Natural killer cell (primary cell): ENCODE results near the gene DERL3. TPM values are rescaled to one million over a fixed set of nuclear protein-coding genes. Genes with fewer than 3 reads are reported as not detected.
A peak's percentile ranks its signal among the peaks of the same experiment; 100 is the strongest.

Experiments
- ATAC-seq, 3 donors: fragments of 150-1000 bp in 2 of 3; fragments of 200-7000 bp in 1 of 3; cut with Tn5 transposase; 1 replicate in 1 of 3; 2 replicates in 2 of 3; pipeline ENCODE4 v1.10.0; 2021; ENCODE audit warnings: mild to moderate bottlenecking in 2 of 3, moderate library complexity in 2 of 3
- DNase-seq, 2 donors: peaks; one replicate each; pipeline versions ENCODE4 v3.0.0 to v3.0.0-alpha.2; 2013 to 2021; ENCODE audit warnings: mixed read lengths in 1 of 2
- H3K27ac ChIP-seq: one replicate; pipeline ENCODE4 v1.5.1; 2013; ENCODE audit warnings: mild to moderate bottlenecking, low read length
- H3K27me3 ChIP-seq: one replicate; pipeline ENCODE4 v1.6.1; 2013; ENCODE audit warnings: low read length; ENCODE audit not compliant: control insufficient read depth, insufficient read depth
- H3K36me3 ChIP-seq: one replicate; pipeline ENCODE4 v1.6.1; 2013; ENCODE audit warnings: low read length; ENCODE audit not compliant: control insufficient read depth, insufficient read depth
- H3K4me1 ChIP-seq: one replicate; pipeline ENCODE4 v1.6.1; 2013; ENCODE audit warnings: low read length; ENCODE audit not compliant: control insufficient read depth, insufficient read depth
- H3K4me3 ChIP-seq: one replicate; pipeline ENCODE4 v1.5.1; 2013; ENCODE audit warnings: low read length
- H3K9me3 ChIP-seq: one replicate; pipeline ENCODE4 v1.6.1; 2013; ENCODE audit warnings: low read length; ENCODE audit not compliant: control insufficient read depth, insufficient read depth
- H3K27ac Mint-ChIP-seq, 2 donors: one replicate each; pipeline ENCODE4 v1.8.0; 2022; ENCODE audit warnings: mild to moderate bottlenecking in 2 of 2, mixed read lengths in 2 of 2, moderate library complexity in 1 of 2
- H3K27me3 Mint-ChIP-seq, 2 donors: one replicate each; pipeline ENCODE4 v1.8.0; 2022; ENCODE audit warnings: low read depth in 2 of 2, mixed read lengths in 2 of 2
- H3K36me3 Mint-ChIP-seq: one replicate; pipeline ENCODE4 v1.8.0; 2022; ENCODE audit warnings: mixed read lengths
- H3K4me1 Mint-ChIP-seq, 2 donors: one replicate each; pipeline ENCODE4 v1.8.0; 2022; ENCODE audit warnings: mixed read lengths in 2 of 2
- H3K4me3 Mint-ChIP-seq: one replicate; pipeline ENCODE4 v1.8.0; 2022; ENCODE audit warnings: mild to moderate bottlenecking, moderate library complexity, mixed read lengths
- H3K9me3 Mint-ChIP-seq, 2 donors: one replicate each; pipeline ENCODE4 v1.8.0; 2022; ENCODE audit warnings: mixed read lengths in 2 of 2
- WGBS: methylation state at CpG from one replicate; pipeline ENCODE4 v1.1.7; 2013; ENCODE audit warnings: missing lambda C conversion rate; ENCODE audit not compliant: insufficient coverage; 5-methylcytosine and 5-hydroxymethylcytosine counted together
- intact Hi-C: fragments of 100-400 bp; cut with micrococcal nuclease; formaldehyde crosslinking; loops from one replicate; pipeline ENCODE4 v1.14.2; 2022
- total RNA-seq, 4 donors: library from RNA; stranded (reverse); fragments of 120-200 nt in 1 of 4; gene quantifications; one replicate each; pipeline versions ENCODE4 v1.2.3 to v1.2.4, GENCODE V29; 2013 to 2022
- TF ChIP-seq, protein P1 (sequence below): fragments of 200-600 bp; IDR thresholded peaks from one replicate; pipeline ENCODE4 v1.8.0; 2022; ENCODE audit warnings: antibody characterized with exemption

DERL3 gene
- total RNA-seq, 3 donors from 2014 or later (not counting 1 experiment from before 2014, with no cell fraction given) = 0.88 to 24.5 (median 1.3) TPM

DNA sequence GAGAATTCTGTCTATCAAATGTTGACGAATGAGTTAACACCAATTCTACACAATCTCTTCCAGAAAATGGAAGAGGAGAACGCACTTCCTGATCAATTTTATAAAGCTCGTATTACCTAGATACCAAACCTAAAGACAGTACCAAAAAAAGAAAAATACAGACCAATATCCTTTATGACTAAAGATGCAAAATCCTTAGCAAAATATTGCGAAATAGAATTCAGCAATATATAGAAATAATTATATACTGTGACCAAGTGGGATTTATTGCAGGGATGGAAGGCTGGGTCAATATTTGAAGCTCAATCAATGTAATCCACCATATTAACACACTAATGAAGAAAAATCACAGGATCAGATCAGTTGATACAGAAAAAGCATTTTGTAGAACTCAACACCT lies 26.4 kb downstream of the DERL3 start:
- Mint-ChIP-seq H3K9me3 (no peaks in the 10 kb centered on the region), H3K27ac (no peak overlapping the region), H3K36me3 (no peaks in the 10 kb centered on the region), H3K4me1 (no peaks in the 10 kb centered on the region), H3K27me3 (no peaks in the 10 kb centered on the region), H3K4me3 (no peak overlapping the region)
- 98% methylated on average over 3 of the region's 4 CpGs for WGBS
- H3K9me3 ChIP-seq = no peaks in the 10 kb centered on the region
- H3K36me3 ChIP-seq = peaks cover 27% of the 10 kb centered on the region
- no peak overlapping the region for H3K27ac ChIP-seq
- TF ChIP-seq, protein P1, sequence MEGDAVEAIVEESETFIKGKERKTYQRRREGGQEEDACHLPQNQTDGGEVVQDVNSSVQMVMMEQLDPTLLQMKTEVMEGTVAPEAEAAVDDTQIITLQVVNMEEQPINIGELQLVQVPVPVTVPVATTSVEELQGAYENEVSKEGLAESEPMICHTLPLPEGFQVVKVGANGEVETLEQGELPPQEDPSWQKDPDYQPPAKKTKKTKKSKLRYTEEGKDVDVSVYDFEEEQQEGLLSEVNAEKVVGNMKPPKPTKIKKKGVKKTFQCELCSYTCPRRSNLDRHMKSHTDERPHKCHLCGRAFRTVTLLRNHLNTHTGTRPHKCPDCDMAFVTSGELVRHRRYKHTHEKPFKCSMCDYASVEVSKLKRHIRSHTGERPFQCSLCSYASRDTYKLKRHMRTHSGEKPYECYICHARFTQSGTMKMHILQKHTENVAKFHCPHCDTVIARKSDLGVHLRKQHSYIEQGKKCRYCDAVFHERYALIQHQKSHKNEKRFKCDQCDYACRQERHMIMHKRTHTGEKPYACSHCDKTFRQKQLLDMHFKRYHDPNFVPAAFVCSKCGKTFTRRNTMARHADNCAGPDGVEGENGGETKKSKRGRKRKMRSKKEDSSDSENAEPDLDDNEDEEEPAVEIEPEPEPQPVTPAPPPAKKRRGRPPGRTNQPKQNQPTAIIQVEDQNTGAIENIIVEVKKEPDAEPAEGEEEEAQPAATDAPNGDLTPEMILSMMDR = no peak
- H3K4me3 ChIP-seq = no peak overlapping the region
- H3K27me3 ChIP-seq = no peaks in the 10 kb centered on the region
- DNase-seq (no peak), ATAC-seq (no peak)
- intact Hi-C loops = no loop called here
- no peaks in the 10 kb centered on the region for H3K4me1 ChIP-seq

DNA sequence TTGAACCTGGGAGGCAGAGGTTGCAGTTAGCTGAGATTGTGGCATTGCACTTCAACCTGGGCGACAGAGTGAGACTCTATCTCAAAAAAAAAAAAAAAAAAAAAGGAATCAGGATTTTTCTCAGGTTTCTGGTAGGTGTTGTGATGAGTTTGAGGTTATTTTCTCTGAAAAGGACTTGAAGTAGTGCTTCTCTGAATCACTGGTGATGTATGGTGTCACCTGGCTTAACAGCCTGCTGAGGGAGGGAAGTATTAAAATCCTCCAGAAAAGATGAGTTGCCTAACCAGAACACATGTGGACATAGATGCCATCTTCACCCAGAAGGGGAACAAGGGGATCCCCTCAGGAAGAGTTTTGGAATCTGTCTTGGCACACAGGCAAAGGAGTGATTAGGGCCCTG lies 32.0 kb downstream of the DERL3 start:
- Histone ChIP-seq H3K27ac (no peak overlapping the region), H3K9me3 (no peaks in the 10 kb centered on the region), H3K4me1 (peaks cover 8% of the 10 kb centered on the region), H3K36me3 (peaks cover 44% of the 10 kb centered on the region), H3K4me3 (no peak overlapping the region), H3K27me3 (no peaks in the 10 kb centered on the region)
- H3K4me3 Mint-ChIP-seq = no peak overlapping the region
- ATAC-seq (no peak), DNase-seq (no peak)
- peaks cover 0 to 6% of the 10 kb centered on the region in 2 donors for H3K4me1 Mint-ChIP-seq
- no peaks in the 10 kb centered on the region for H3K9me3 Mint-ChIP-seq
- intact Hi-C loops = no loop called here
- H3K36me3 Mint-ChIP-seq = no peaks in the 10 kb centered on the region
- no peaks in the 10 kb centered on the region for H3K27me3 Mint-ChIP-seq
- TF ChIP-seq, protein P1 = no peak
- no peak overlapping the region for H3K27ac Mint-ChIP-seq
- 100% methylated on average over 1 of the region's 1 CpG for WGBS

DNA sequence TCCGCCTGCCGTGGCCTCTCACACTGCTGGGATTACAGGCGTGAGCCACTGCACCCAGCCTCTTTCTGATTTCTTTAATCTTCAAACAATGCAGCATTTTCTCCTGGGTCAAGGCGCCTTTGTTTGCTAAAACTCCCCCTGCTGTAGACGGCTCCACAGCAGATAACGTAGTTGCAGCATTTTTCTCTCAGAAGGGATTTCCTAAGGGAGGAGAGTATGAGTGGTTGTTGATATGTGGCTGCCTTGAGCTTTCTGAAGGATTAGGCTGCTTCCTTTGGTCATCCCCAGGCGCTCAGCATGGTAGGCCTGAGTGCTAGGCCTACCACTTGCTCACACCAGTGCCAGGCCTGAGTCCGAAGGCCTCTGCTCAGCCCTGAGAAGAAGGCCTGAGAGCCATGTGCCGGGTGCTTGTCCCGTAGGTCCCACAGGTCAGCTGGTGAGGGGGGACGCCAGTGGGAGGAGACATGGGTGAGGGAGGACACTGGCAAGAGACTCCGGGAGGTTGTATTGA lies 34.0 kb downstream of the DERL3 start:
- ATAC-seq = no peak
- Mint-ChIP-seq H3K4me3 (no peak overlapping the region), H3K27me3 (no peaks in the 10 kb centered on the region), H3K9me3 (no peaks in the 10 kb centered on the region), H3K4me1 (peaks cover 0 to 6% of the 10 kb centered on the region in 2 donors), H3K27ac (peak overlapping the region in 1 of 2 donors; percentile 40), H3K36me3 (no peaks in the 10 kb centered on the region)
- Histone ChIP-seq H3K4me3 (no peak overlapping the region), H3K9me3 (no peaks in the 10 kb centered on the region), H3K36me3 (peaks cover 55% of the 10 kb centered on the region), H3K4me1 (peaks cover 23% of the 10 kb centered on the region), H3K27me3 (no peaks in the 10 kb centered on the region), H3K27ac (no peak overlapping the region)
- 90% methylated on average over 12 of the region's 12 CpGs for WGBS
- intact Hi-C loops = no loop called here
- DNase-seq = no peak
- TF ChIP-seq, protein P1 = no peak
